Measurements from ENCODE around the gene GPC5. TPM values are rescaled to one million over a fixed set of nuclear protein-coding genes. Genes with fewer than 3 reads are reported as not detected.
"Not testable (repeated sequence)": the region's sequence is repeated elsewhere in the genome, so short reads cannot be mapped to it uniquely, and the experiment has no call there.

The GPC5 gene
- total RNA-seq, 4 donors from 2014 or later: not detected

DNA sequence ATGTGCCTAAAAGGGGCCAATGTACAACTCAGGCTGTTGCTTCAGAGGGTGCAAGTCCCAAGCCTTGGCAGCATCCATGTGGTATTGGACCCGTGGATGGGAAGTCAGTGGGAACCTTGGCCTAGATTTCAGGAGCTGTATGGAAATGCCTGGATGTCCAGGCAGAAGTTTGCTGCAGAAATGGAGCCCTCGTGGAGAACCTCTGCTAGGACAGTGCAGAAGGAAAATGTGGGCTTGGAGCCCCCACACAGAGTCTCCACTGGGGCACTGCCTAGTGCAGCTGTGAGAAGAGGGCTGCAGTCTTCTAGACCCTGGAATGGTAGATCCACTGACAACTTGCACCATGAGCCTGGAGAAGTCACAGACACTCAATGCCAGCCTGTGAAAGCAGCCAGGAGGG lies 28.5 kb downstream of the GPC5 start:
- Histone ChIP-seq H3K36me3 (no peaks in the 10 kb centered on the region), H3K9me3 (no peaks in the 10 kb centered on the region), H3K4me1 (no peaks in the 10 kb centered on the region), H3K4me3 (no peak overlapping the region), H3K27ac (no peak overlapping the region), H3K27me3 (no peaks in the 10 kb centered on the region)
- no peak for DNase-seq
- intact Hi-C loops (cut with DNase I; ENCODE audit: low total_unique reads): no loop called here
- TF ChIP-seq CTCF (IDR thresholded peaks at IDR 0.05 in 4 of 5, conservative IDR thresholded peaks at IDR 0.05 in 1 of 5) (no peak), POLR2A (IDR thresholded peaks at IDR 0.05) (no peak)
- ATAC-seq: no peak
- in situ Hi-C loops (cut with MboI; ENCODE audit: low sequenced_read_pairs in 4 of 4): no loop called here

- H3K4me1 ChIP-seq; H3K4me3 ChIP-seq; DNase-seq; H3K27me3 ChIP-seq; in situ Hi-C loops (cut with MboI; ENCODE audit: low sequenced_read_pairs in 4 of 4); H3K9me3 ChIP-seq; H3K36me3 ChIP-seq; intact Hi-C loops (cut with DNase I; ENCODE audit: low total_unique reads); ATAC-seq; H3K27ac ChIP-seq: not testable (repeated sequence)
These were observed 40.3 kb downstream of the GPC5 start for GRCh38 chr13:91438674-91439073.

DNA sequence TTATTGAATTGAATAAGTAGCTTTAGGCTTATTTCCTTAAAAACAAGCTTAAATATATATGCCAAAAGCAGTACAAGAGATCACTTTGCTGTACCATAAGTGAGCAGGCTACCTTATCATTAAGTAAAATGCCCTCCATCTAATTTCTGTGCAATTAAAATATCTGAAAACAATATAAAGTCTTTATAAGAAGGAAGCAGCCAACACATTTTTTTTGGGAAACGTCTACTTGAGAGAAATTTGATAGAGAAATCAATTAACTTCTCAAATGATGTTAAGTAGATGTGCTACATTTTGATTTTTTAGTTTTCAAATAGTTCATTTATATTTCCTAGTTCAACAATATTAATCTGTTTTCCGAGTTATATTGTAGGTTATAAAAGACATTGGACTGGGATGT lies 52.5 kb downstream of the GPC5 start:
- DNase-seq (no peak), ATAC-seq (no peak)
- H3K4me1 ChIP-seq: no peaks in the 10 kb centered on the region
- TF ChIP-seq CTCF (IDR thresholded peaks at IDR 0.05 in 4 of 5, conservative IDR thresholded peaks at IDR 0.05 in 1 of 5) (no peak), POLR2A (IDR thresholded peaks at IDR 0.05) (no peak)
- H3K27me3 ChIP-seq: no peaks in the 10 kb centered on the region
- no peaks in the 10 kb centered on the region for H3K36me3 ChIP-seq
- H3K4me3 ChIP-seq: no peak overlapping the region
- no peaks in the 10 kb centered on the region for H3K9me3 ChIP-seq
- intact Hi-C loops (cut with DNase I; ENCODE audit: low total_unique reads): no loop called here
- in situ Hi-C loops (cut with MboI; ENCODE audit: low sequenced_read_pairs in 4 of 4): no loop called here
- no peak overlapping the region for H3K27ac ChIP-seq

- no peak overlapping the region for H3K4me3 ChIP-seq
- H3K36me3 ChIP-seq: no peaks in the 10 kb centered on the region
- no peak overlapping the region for H3K27ac ChIP-seq
- intact Hi-C loops (cut with DNase I; ENCODE audit: low total_unique reads) (no loop called here), in situ Hi-C loops (cut with MboI; ENCODE audit: low sequenced_read_pairs in 4 of 4) (no loop called here)
- H3K9me3 ChIP-seq: no peaks in the 10 kb centered on the region
- ATAC-seq (no peak), DNase-seq (no peak)
- no peaks in the 10 kb centered on the region for H3K4me1 ChIP-seq
- no peaks in the 10 kb centered on the region for H3K27me3 ChIP-seq
- no peak for TF ChIP-seq CTCF (IDR thresholded peaks at IDR 0.05 in 4 of 5, conservative IDR thresholded peaks at IDR 0.05 in 1 of 5)
These were observed 56.2 kb downstream of the GPC5 start for GRCh38 chr13:91454666-91455065.

GRCh38 chr13:91456837-91457236 lies 58.4 kb downstream of the GPC5 start:
- Histone ChIP-seq H3K36me3 (no peaks in the 10 kb centered on the region), H3K27ac (no peak overlapping the region), H3K4me3 (no peak overlapping the region), H3K27me3 (no peaks in the 10 kb centered on the region), H3K4me1 (no peaks in the 10 kb centered on the region), H3K9me3 (no peaks in the 10 kb centered on the region)
- ATAC-seq: no peak
- TF ChIP-seq CTCF (IDR thresholded peaks at IDR 0.05 in 4 of 5, conservative IDR thresholded peaks at IDR 0.05 in 1 of 5) (no peak), POLR2A (IDR thresholded peaks at IDR 0.05) (no peak)
- in situ Hi-C loops (cut with MboI; ENCODE audit: low sequenced_read_pairs in 4 of 4): no loop called here
- no peak for DNase-seq
- intact Hi-C loops (cut with DNase I; ENCODE audit: low total_unique reads): no loop called here

Measured in gastrocnemius medialis (tissue), 4 donors.